RWPE2 (cell line): Measurements from ENCODE around the gene PTPRU.

Experiments
- ATAC-seq: fragments of 200-7000 bp; cut with Tn5 transposase; 3 replicates; pipeline ENCODE4 v1.9.1; 2021; ENCODE audit warnings: low read depth
- DNase-seq: peaks from one replicate; pipeline ENCODE4 v3.0.0-alpha.2; 2020; ENCODE audit warnings: low spot score
- H3K27ac ChIP-seq: fragments of 450-650 bp; 2 replicates; pipeline ENCODE4 v1.5.1; 2017; ENCODE audit warnings: mild to moderate bottlenecking; ENCODE audit not compliant: poor library complexity, severe bottlenecking
- H3K27me3 ChIP-seq: fragments of 250-450 bp; sonication (Bioruptor Pico); 2 replicates; pipeline ENCODE4 v1.5.1; 2021; ENCODE audit warnings: mild to moderate bottlenecking, moderate library complexity; ENCODE audit not compliant: insufficient read depth, poor library complexity, severe bottlenecking
- H3K36me3 ChIP-seq: fragments of 250-450 bp; sonication (Bioruptor Pico); 2 replicates; pipeline ENCODE4 v1.5.1; 2020; ENCODE audit warnings: low read depth, mild to moderate bottlenecking, moderate library complexity
- H3K4me1 ChIP-seq: fragments of 250-450 bp; sonication (Bioruptor Pico); 2 replicates; pipeline ENCODE4 v1.5.1; 2021; ENCODE audit warnings: mild to moderate bottlenecking, moderate library complexity; ENCODE audit not compliant: insufficient read depth, poor library complexity, severe bottlenecking
- H3K4me3 ChIP-seq: fragments of 250-450 bp; sonication (Bioruptor Pico); 2 replicates; pipeline ENCODE4 v1.5.1; 2021; ENCODE audit warnings: mild to moderate bottlenecking, moderate library complexity; ENCODE audit not compliant: severe bottlenecking
- H3K9me3 ChIP-seq: fragments of 250-450 bp; sonication (Bioruptor Pico); 2 replicates; pipeline ENCODE4 v1.5.1; 2021; ENCODE audit warnings: mild to moderate bottlenecking, moderate library complexity; ENCODE audit not compliant: severe bottlenecking
- CTCF ChIP-seq: fragments of 450-650 bp; IDR thresholded peaks from one replicate; pipeline ENCODE4 v1.5.1; 2017; ENCODE audit warnings: mild to moderate bottlenecking, moderate library complexity; ENCODE audit not compliant: poor library complexity, severe bottlenecking

The PTPRU gene

GRCh38 chr1:29208442-29208841 is 27.9 kb upstream of the PTPRU start:
- Histone ChIP-seq H3K4me1 (no peaks in the 10 kb centered on the region), H3K36me3 (peaks cover 28% of the 10 kb centered on the region), H3K9me3 (no peaks in the 10 kb centered on the region), H3K4me3 (no peak overlapping the region), H3K27ac (no peak overlapping the region), H3K27me3 (no peaks in the 10 kb centered on the region)
- DNase-seq = no peak
- TF ChIP-seq CTCF = no peak
- no peak for ATAC-seq

GRCh38 chr1:29209173-29209572 is 27.1 kb upstream of the PTPRU start:
- Histone ChIP-seq H3K9me3 (no peaks in the 10 kb centered on the region), H3K4me3 (no peak overlapping the region), H3K36me3 (peaks cover 31% of the 10 kb centered on the region), H3K27me3 (no peaks in the 10 kb centered on the region), H3K27ac (no peak overlapping the region), H3K4me1 (no peaks in the 10 kb centered on the region)
- TF ChIP-seq CTCF = no peak
- ATAC-seq = no peak
- no peak for DNase-seq

- DNase-seq = no peak
- Histone ChIP-seq H3K4me1 (no peaks in the 10 kb centered on the region), H3K27me3 (no peaks in the 10 kb centered on the region), H3K4me3 (no peak overlapping the region), H3K36me3 (peaks cover 41% of the 10 kb centered on the region), H3K27ac (no peak overlapping the region), H3K9me3 (no peaks in the 10 kb centered on the region)
- no peak for TF ChIP-seq CTCF
- ATAC-seq = no peak
These were observed 25.8 kb upstream of the PTPRU start for GRCh38 chr1:29210278-29211085.

GRCh38 chr1:29211086-29212030 is 25.0 kb upstream of the PTPRU start:
- no peak overlapping the region for H3K4me3 ChIP-seq
- no peaks in the 10 kb centered on the region for H3K27me3 ChIP-seq
- DNase-seq (no peak), ATAC-seq (no peak)
- H3K27ac ChIP-seq = no peak overlapping the region
- H3K9me3 ChIP-seq = no peaks in the 10 kb centered on the region
- TF ChIP-seq CTCF = no peak
- no peaks in the 10 kb centered on the region for H3K4me1 ChIP-seq
- peaks cover 45% of the 10 kb centered on the region for H3K36me3 ChIP-seq
